Activated CD4-positive, alpha-beta T cell treated with anti-CD3 and anti-CD28 coated beads, Interleukin-2, amount 50 U/mL, for 48 hours (primary cell): ENCODE data around the gene FRMPD4.

Experiments
- DNase-seq, 2 experiments: peaks; one replicate each; pipeline ENCODE4 v3.0.0-alpha.2; 2020

The FRMPD4 gene

GRCh38 chrX:12548746-12549145 lies 410.5 kb downstream of the FRMPD4 start:
- peak in 1 of 2 experiments; percentile 6 for DNase-seq

- DNase-seq, result no peak
These were observed 415.9 kb downstream of the FRMPD4 start for GRCh38 chrX:12554206-12554605.

- no peak for DNase-seq
These were observed 424.8 kb downstream of the FRMPD4 start for GRCh38 chrX:12563121-12563520.

GRCh38 chrX:12564221-12564620 lies 425.9 kb downstream of the FRMPD4 start:
- no peak for DNase-seq

- no peak for DNase-seq
These were observed 429.6 kb downstream of the FRMPD4 start for GRCh38 chrX:12567857-12568256.

GRCh38 chrX:12570859-12571501 lies 432.7 kb downstream of the FRMPD4 start:
- DNase-seq, result no peak

- no peak for DNase-seq
These were observed 441.0 kb downstream of the FRMPD4 start for GRCh38 chrX:12579311-12579710.

- DNase-seq, result no peak
These were observed 442.3 kb downstream of the FRMPD4 start for GRCh38 chrX:12580548-12580947.

- no peak for DNase-seq
These were observed 443.3 kb downstream of the FRMPD4 start for GRCh38 chrX:12581546-12581945.

- DNase-seq, result no peak
These were observed 444.4 kb downstream of the FRMPD4 start for GRCh38 chrX:12582649-12583048.

- no peak for DNase-seq
These were observed 445.3 kb downstream of the FRMPD4 start for GRCh38 chrX:12583543-12583942.

- no peak for DNase-seq
These were observed 457.4 kb downstream of the FRMPD4 start for GRCh38 chrX:12595720-12596119.

- DNase-seq, result no peak
These were observed 471.8 kb downstream of the FRMPD4 start for GRCh38 chrX:12610079-12610478.

- DNase-seq, result no peak
These were observed 473.2 kb downstream of the FRMPD4 start for GRCh38 chrX:12611471-12611870.

GRCh38 chrX:12614266-12614665 lies 476.0 kb downstream of the FRMPD4 start:
- DNase-seq, result no peak

- DNase-seq, result no peak
These were observed 476.8 kb downstream of the FRMPD4 start for GRCh38 chrX:12615061-12615460.

GRCh38 chrX:12617241-12617640 lies 479.0 kb downstream of the FRMPD4 start:
- DNase-seq, result no peak

GRCh38 chrX:12647230-12647629 lies 509.0 kb downstream of the FRMPD4 start:
- no peak for DNase-seq

GRCh38 chrX:12648995-12649394 lies 510.7 kb downstream of the FRMPD4 start:
- no peak for DNase-seq

GRCh38 chrX:12657433-12657832 lies 519.2 kb downstream of the FRMPD4 start:
- DNase-seq, result no peak

GRCh38 chrX:12657881-12658280 lies 519.6 kb downstream of the FRMPD4 start:
- DNase-seq, result no peak

- no peak for DNase-seq
These were observed 523.2 kb downstream of the FRMPD4 start for GRCh38 chrX:12661464-12661863.

- no peak for DNase-seq
These were observed 534.3 kb downstream of the FRMPD4 start for GRCh38 chrX:12672367-12673106.

- DNase-seq, result no peak
These were observed 535.2 kb downstream of the FRMPD4 start for GRCh38 chrX:12673487-12673886.

GRCh38 chrX:12679522-12679921 lies 541.2 kb downstream of the FRMPD4 start:
- DNase-seq, result no peak
